Activated naive CD4-positive, alpha-beta T cell treated with anti-CD3 and anti-CD28 coated beads, Interleukin-2, amount 10 ng/mL, durations not matched to agents 7 days and 5 days (primary cell): ENCODE measurements around the gene BCDIN3D.
"Not testable (repeated sequence)": the region's sequence is repeated elsewhere in the genome, so short reads cannot be mapped to it uniquely, and the experiment has no call there.

Source experiments
- CTCF ChIA-PET: fragments of 350-600 bp; sonication (Branson Sonifier 250); formaldehyde crosslinking; loops from one replicate; lab custom pipeline; 2021; ENCODE audit warnings: antibody characterized with exemption; lab: Charles Lee
- DNase-seq: peaks from one replicate; pipeline ENCODE4 v3.0.0-alpha.2; 2020
- H3K27ac Mint-ChIP-seq: one replicate; pipeline ENCODE4 v1.8.0; 2021; ENCODE audit warnings: mild to moderate bottlenecking, moderate library complexity, mixed read lengths
- H3K27me3 Mint-ChIP-seq: one replicate; pipeline ENCODE4 v1.8.0; 2021; ENCODE audit warnings: mild to moderate bottlenecking, mixed read lengths
- H3K36me3 Mint-ChIP-seq: one replicate; pipeline ENCODE4 v1.8.0; 2021; ENCODE audit warnings: mixed read lengths
- H3K4me1 Mint-ChIP-seq: one replicate; pipeline ENCODE4 v1.8.0; 2021; ENCODE audit warnings: mixed read lengths
- H3K4me3 Mint-ChIP-seq: one replicate; pipeline ENCODE4 v1.8.0; 2021; ENCODE audit warnings: mild to moderate bottlenecking, moderate library complexity, mixed read lengths
- H3K9me3 Mint-ChIP-seq: one replicate; pipeline ENCODE4 v1.8.0; 2021; ENCODE audit warnings: mixed read lengths

BCDIN3D gene

GRCh38 chr12:49882248-49882850 is 39.4 kb upstream of the BCDIN3D start:
- Mint-ChIP-seq H3K36me3 (no peaks in the 10 kb centered on the region), H3K4me1 (no peaks in the 10 kb centered on the region), H3K27me3 (peaks cover 26% of the 10 kb centered on the region), H3K4me3 (no peak overlapping the region), H3K27ac (no peak overlapping the region), H3K9me3 (peaks cover 33% of the 10 kb centered on the region)
- no peak for DNase-seq
- CTCF ChIA-PET = interaction anchor here (0.6 to 1.8 kb wide), 2 partner anchors 15 to 350 kb away, joined by 3 to 4 read pairs; no protein-coding TSS in a partner anchor

DNA sequence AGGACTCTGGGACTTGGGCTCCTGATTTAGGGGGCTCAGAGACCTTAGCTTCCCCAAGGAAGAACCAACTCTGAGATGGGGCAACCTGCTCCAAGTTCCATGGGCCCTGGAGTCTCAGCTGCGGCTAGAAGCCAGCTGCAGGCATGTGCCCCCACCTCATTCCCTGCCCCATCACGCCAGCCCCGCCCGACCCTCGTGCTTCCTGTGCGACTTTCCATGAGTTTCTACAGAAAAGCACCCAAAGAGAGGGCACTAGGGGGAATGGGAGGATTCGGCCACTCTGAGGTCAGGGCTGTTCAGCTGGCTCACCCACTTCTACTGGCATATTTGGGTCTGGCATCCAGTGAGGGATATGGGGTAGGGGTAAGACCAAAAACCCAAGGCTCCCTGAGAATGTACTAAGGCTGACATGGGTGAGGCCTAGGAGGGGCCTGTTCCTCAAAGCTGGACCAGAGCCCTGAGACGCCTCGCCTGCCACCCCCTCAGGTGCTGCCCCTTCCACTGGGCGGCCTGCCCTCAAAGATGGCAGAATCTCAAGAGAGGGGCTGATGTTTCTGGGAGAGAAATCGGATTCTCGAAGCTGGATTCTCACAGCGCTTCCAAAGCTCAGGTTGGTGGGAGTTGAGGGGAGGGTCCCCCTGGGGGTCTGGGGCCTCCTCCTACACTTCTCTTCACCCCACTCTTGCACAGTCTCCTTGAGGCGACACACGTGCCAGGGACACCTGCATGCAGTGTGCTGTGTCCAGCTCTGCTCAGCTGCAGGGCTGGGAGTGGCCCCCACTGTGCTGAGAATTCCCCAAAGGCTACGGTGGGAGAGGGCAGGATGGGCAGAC is 38.7 kb upstream of the BCDIN3D start:
- no peak overlapping the region for H3K27ac Mint-ChIP-seq
- no peak overlapping the region for H3K4me3 Mint-ChIP-seq
- DNase-seq = no peak
- H3K36me3 Mint-ChIP-seq = no peaks in the 10 kb centered on the region
- peaks cover 33% of the 10 kb centered on the region for H3K9me3 Mint-ChIP-seq
- no peaks in the 10 kb centered on the region for H3K4me1 Mint-ChIP-seq
- peaks cover 23% of the 10 kb centered on the region for H3K27me3 Mint-ChIP-seq
- CTCF ChIA-PET = interaction anchor here (0.6 to 1.8 kb wide), 2 partner anchors 15 to 351 kb away, joined by 3 to 4 read pairs; no protein-coding TSS in a partner anchor

DNA sequence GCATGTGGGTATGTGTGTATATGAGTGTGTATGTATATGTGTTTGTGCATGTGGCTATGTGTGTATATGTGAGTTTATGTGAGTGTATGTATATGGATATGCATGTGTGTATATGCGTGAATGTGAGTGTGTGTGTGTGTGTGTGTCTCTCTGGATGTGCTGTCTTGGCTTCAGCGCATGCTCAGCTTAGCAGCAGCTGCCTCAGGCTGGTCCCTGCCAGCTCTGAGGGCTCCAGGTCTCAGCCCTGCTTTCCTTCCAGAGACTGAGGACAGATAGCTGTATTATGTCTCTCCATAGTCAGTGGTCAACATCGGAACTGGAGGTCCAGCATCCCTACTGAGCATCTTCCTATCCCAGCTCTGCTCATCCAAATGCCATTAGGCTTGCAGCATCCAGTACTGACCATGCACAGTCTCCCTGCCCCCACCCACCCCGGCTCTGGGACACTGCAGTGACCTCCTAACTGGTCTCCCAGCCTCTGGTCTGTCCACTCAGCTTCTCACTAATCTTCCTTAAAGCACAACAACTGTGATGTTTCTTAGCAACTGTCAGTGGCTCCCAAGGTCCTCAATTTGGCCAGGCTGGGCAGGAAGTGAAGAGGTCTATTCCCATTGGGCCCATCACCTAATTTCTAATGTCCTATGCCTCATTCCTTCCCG is 38.0 kb upstream of the BCDIN3D start:
- Mint-ChIP-seq H3K27me3 (peaks cover 20% of the 10 kb centered on the region), H3K4me1 (no peaks in the 10 kb centered on the region), H3K36me3 (no peaks in the 10 kb centered on the region), H3K9me3 (peaks cover 33% of the 10 kb centered on the region), H3K4me3 (no peak overlapping the region), H3K27ac (peak overlapping the region; percentile 9)
- CTCF ChIA-PET = interaction anchor here (1.8 kb wide), 1 partner anchor 14 kb away, joined by 4 read pairs; no protein-coding TSS in a partner anchor
- no peak for DNase-seq

DNA sequence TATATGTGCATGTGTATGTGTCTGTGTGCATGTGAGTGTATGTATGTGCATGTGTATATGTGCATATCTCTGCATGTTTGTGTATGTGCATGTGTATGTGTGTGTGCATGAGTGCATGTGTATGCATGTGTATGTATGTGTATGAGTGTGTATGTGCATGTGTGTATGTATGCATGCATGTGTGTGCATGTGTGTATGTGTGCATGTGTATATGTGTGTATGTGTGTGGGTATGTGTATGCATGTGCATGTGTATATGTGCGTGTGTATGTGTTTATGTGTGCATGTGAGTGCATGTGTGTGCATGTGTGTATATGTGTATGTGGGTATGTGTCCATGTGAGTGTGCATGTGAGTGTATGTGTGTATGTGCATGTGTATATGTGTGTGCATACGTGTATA is 36.2 kb upstream of the BCDIN3D start:
- DNase-seq, CTCF ChIA-PET, H3K4me3 Mint-ChIP-seq, H3K4me1 Mint-ChIP-seq, H3K27ac Mint-ChIP-seq, H3K36me3 Mint-ChIP-seq: not testable (repeated sequence)
- Mint-ChIP-seq H3K27me3 (peaks cover 14% of the 10 kb centered on the region), H3K9me3 (peaks cover 33% of the 10 kb centered on the region)

DNA sequence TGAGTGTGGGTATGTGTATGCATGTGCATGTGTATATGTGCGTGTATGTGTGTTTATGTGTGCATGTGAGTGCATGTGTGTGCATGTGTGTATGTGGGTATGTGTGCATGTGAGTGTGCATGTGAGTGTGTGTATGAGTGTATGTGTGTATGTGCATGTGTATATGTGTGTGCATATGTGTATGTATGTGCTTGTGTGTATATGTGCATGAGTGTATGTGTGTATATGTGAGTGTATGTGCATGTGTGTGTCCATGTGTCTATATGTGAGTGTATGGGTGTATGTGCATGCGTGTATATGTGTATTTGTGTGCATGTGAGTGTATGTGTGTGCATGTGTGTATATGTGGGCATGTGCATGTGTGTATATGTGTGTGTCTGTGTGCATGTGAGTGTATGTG is 35.1 kb upstream of the BCDIN3D start:
- H3K27ac Mint-ChIP-seq = no peak overlapping the region
- H3K27me3 Mint-ChIP-seq = peaks cover 7% of the 10 kb centered on the region
- CTCF ChIA-PET = no interaction called here
- H3K9me3 Mint-ChIP-seq = peaks cover 33% of the 10 kb centered on the region
- no peaks in the 10 kb centered on the region for H3K36me3 Mint-ChIP-seq
- DNase-seq = no peak
- H3K4me1 Mint-ChIP-seq = no peaks in the 10 kb centered on the region
- no peak overlapping the region for H3K4me3 Mint-ChIP-seq

- DNase-seq = no peak
- Mint-ChIP-seq H3K9me3 (peaks cover 33% of the 10 kb centered on the region), H3K27me3 (peaks cover 7% of the 10 kb centered on the region), H3K4me3 (no peak overlapping the region), H3K36me3 (no peaks in the 10 kb centered on the region), H3K4me1 (no peaks in the 10 kb centered on the region), H3K27ac (no peak overlapping the region)
- CTCF ChIA-PET = no interaction called here
Observed at GRCh38 chr12:49877066-49877465, 34.2 kb upstream of the BCDIN3D start.

GRCh38 chr12:49876070-49876469 is 33.2 kb upstream of the BCDIN3D start:
- H3K36me3 Mint-ChIP-seq = no peaks in the 10 kb centered on the region
- H3K27ac Mint-ChIP-seq = no peak overlapping the region
- no peaks in the 10 kb centered on the region for H3K4me1 Mint-ChIP-seq
- DNase-seq = no peak
- H3K9me3 Mint-ChIP-seq = peaks cover 33% of the 10 kb centered on the region
- H3K27me3 Mint-ChIP-seq = peaks cover 7% of the 10 kb centered on the region
- CTCF ChIA-PET = no interaction called here
- no peak overlapping the region for H3K4me3 Mint-ChIP-seq

DNA sequence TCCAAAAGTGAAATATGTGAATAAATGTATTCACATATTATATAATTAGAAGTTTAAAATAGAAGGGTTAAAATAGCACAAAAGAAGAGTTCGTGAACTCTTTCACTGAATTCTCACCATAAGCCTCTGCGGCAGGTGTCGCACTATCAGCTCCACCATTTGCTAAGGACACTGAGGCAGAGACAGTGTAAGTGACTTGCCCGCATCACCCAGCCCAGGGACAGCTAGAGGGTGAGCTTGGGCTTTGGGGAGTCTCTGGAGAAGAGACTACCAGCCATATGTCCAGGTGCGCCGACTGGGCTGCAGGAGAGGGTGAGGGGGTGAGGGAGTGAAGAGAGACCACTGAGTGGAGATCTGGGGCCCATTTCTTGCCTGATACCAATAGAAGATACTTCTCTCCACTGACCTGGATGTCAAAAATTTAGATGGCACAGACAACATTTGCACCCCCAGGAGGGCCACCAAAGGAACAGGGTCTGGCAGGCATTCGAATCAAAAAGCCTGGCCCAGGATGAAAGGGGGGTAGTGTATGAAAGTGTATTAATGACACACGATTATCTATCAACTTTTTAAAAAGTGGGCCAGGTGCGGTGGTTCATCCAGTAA is 32.3 kb upstream of the BCDIN3D start:
- no peaks in the 10 kb centered on the region for H3K4me1 Mint-ChIP-seq
- CTCF ChIA-PET = no interaction called here
- DNase-seq = no peak
- H3K36me3 Mint-ChIP-seq = no peaks in the 10 kb centered on the region
- H3K27ac Mint-ChIP-seq = no peak overlapping the region
- H3K27me3 Mint-ChIP-seq = peaks cover 7% of the 10 kb centered on the region
- H3K9me3 Mint-ChIP-seq = peaks cover 27% of the 10 kb centered on the region
- no peak overlapping the region for H3K4me3 Mint-ChIP-seq

- H3K4me1 Mint-ChIP-seq = no peaks in the 10 kb centered on the region
- no peak for DNase-seq
- H3K9me3 Mint-ChIP-seq = peaks cover 18% of the 10 kb centered on the region
- H3K36me3 Mint-ChIP-seq = no peaks in the 10 kb centered on the region
- H3K27me3 Mint-ChIP-seq = peaks cover 12% of the 10 kb centered on the region
- CTCF ChIA-PET = no interaction called here
- H3K4me3 Mint-ChIP-seq = no peak overlapping the region
- no peak overlapping the region for H3K27ac Mint-ChIP-seq
Observed at GRCh38 chr12:49874142-49874897, 31.4 kb upstream of the BCDIN3D start.

DNA sequence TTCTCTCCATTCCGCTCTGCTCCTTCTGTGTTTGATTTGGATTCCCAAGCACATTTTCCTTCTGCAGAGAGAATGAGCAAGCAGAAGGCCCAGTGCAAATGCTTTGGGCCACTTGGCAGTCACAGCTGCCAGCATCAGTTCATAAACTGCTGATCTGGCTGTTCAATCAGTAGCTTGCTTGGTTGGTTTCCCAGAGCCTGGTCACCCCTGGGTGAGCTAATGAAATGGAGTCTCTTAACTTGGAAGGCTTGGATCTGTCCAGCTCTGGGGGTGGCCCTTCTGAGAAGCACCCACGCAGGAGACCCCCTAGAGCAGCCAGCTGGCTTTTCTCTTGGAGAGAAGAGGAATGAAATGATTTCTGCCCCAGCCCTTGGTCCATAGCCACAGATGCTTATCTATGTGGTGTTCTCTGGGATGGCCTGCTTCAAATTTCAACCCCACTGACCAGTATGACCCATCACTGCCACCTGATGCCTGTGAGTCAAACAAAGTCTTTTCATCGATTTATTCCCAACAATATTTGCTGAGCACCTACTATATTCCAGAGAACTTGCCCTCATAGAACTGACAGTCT is 30.5 kb upstream of the BCDIN3D start:
- H3K27ac Mint-ChIP-seq = no peak overlapping the region
- no peak for DNase-seq
- CTCF ChIA-PET = interaction anchor here (1.0 kb wide), 1 partner anchor 93 kb away, joined by 3 read pairs; no protein-coding TSS in a partner anchor
- H3K4me1 Mint-ChIP-seq = no peaks in the 10 kb centered on the region
- H3K4me3 Mint-ChIP-seq = no peak overlapping the region
- peaks cover 9% of the 10 kb centered on the region for H3K9me3 Mint-ChIP-seq
- no peaks in the 10 kb centered on the region for H3K36me3 Mint-ChIP-seq
- H3K27me3 Mint-ChIP-seq = peaks cover 21% of the 10 kb centered on the region

DNA sequence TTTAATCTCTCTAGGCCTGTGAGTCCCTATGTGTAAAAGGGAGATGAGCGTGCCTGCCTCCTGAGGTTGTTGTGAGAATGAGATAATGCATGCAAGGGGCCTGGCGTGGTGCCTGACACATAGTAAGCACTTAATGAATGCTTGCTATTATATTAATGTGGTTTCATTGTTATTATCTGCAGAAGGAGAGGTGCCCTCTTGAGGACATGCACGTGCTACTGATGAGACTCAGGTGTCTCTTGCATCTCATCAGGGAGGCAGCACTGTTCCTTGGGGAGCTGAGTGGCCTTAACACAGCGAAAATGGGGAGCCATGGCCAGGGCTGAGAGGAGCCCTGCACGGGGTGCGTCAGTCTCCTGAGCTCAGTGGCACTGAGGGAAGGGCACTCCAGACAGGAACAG is 29.9 kb upstream of the BCDIN3D start:
- no peak overlapping the region for H3K4me3 Mint-ChIP-seq
- H3K27me3 Mint-ChIP-seq = peaks cover 27% of the 10 kb centered on the region
- no peaks in the 10 kb centered on the region for H3K36me3 Mint-ChIP-seq
- no peak overlapping the region for H3K27ac Mint-ChIP-seq
- peaks cover 3% of the 10 kb centered on the region for H3K9me3 Mint-ChIP-seq
- CTCF ChIA-PET = interaction anchor here (1.0 to 1.5 kb wide), 2 partner anchors 94 to 95 kb away, joined by 3 read pairs; no protein-coding TSS in a partner anchor
- no peaks in the 10 kb centered on the region for H3K4me1 Mint-ChIP-seq
- no peak for DNase-seq

DNA sequence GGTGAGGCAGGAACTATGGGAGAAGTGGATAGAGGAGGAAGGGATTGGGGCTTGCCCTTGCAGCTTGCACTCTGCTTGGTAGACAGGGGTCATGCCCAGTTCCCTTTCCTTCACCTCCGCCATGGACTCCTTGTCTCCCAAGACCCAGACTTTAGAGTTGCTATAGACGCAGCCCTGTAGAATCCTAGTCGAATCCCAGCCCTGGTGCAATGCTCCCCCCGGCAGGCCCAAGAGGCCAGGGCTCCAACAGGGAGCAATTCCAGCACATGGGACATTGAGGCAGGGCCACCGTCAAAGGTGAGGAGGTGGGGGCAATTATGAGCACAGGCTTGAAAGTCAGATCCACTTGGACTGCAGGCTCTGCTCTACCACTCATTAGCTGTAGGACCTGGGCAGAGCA is 29.5 kb upstream of the BCDIN3D start:
- Mint-ChIP-seq H3K36me3 (no peaks in the 10 kb centered on the region), H3K27ac (no peak overlapping the region), H3K9me3 (no peaks in the 10 kb centered on the region), H3K27me3 (peaks cover 31% of the 10 kb centered on the region), H3K4me1 (no peaks in the 10 kb centered on the region), H3K4me3 (no peak overlapping the region)
- CTCF ChIA-PET = interaction anchor here (1.5 kb wide), 1 partner anchor 94 kb away, joined by 3 read pairs; no protein-coding TSS in a partner anchor
- no peak for DNase-seq

DNA sequence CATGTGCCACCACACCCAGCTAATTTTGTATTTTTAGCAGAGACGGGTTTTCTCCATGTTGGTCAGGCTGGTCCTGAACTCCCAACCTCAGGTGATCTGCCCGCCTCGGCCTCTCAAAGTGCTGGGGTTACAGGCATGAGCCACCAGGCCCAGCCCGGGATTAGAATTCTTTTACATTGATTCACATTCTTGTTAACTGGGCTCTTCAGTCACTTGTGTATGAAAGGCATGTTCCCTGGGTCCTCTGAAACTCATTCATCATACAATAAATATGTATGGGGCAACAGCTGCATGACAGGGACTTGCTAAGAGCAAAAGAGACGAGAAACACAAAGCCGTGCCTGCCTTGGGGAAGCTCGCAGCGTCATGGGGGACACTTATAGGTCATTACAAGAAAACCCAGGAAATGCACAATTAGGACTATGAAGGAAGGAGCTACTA is 28.9 kb upstream of the BCDIN3D start:
- peaks cover 36% of the 10 kb centered on the region for H3K27me3 Mint-ChIP-seq
- H3K4me3 Mint-ChIP-seq, DNase-seq, H3K27ac Mint-ChIP-seq, H3K36me3 Mint-ChIP-seq, H3K4me1 Mint-ChIP-seq, H3K9me3 Mint-ChIP-seq: not testable (repeated sequence)
- CTCF ChIA-PET = interaction anchor here (1.5 kb wide), 1 partner anchor 94 kb away, joined by 3 read pairs; no protein-coding TSS in a partner anchor
